ENCODE results near the gene SCARB1. TPM values are rescaled to one million over a fixed set of nuclear protein-coding genes. Genes with fewer than 3 reads are reported as not detected.
A peak's percentile ranks its signal among the peaks of the same experiment; 100 is the strongest.

SCARB1 gene
- total RNA-seq, 1 donor from 2014 or later: 10.0 TPM

DNA sequence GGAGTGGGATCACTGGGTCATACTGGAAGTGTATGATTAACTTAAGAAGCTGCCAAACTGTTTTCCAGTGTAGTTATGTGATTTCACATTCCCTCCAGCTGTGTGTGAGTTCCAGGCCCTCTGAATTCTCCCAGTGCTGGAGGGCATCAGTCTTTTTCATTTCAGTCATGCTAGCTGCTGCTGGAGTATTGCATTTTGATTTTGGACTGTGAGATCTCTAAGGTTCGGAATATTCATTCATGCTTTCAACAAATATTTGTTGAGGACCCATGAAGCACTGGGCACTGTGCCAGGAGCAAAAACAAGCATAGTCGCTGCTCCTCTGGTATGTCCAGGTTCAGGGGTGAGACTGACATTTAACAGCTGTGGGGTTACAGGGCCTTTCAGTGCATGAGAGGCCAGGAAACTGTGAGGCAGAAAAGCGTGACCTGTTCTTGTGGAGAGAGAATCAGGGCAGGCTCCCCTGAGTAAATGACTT is 133.2 kb downstream of the SCARB1 start:
- DNase-seq (ENCODE audit: low read depth): peak; percentile 96

DNA sequence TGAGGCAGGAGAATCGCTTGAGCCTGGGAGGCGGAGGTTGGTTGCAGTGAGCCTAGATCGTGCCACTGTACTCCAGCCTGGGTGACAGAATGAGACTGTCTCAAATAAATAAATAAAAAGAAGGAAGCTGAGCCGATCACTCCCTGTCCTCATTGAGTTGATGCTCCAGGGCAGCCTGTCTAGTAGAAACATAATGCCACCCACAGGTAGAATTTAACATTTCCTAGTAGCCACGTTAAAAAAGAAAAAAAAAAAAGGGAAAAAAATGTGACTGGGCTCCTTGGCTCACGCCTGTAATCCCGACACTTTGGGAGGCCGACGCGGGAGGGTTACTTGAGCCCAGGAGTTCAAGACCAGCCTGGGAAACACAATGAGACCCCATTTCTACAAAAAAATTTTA is 135.7 kb downstream of the SCARB1 start:
- no peak for DNase-seq (ENCODE audit: low read depth)

DNA sequence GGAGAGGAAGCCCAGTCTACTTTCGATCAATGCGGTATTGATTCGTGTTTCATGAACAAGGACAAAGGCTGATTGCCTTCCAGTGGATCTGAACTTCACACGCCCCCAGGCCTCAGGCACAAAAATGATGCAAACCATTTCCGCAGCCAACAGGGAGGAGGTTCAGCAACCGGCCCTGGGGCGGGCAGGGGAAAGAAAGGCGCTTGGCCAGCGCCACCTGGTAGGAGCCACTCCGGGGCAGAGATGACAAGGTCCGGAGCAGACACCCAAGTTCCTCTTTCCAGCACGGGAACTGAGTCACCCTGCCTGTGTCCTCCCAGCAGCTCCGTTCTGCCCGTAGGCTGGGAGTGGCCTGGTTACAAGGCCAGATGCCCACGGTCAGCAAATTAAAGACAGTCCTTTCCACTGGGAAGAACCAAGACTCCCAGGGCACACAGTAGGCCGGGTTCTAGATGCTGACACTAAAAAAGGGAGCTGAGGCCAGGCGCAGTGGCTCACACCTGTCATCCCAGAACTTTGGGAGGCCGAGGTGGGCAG is 136.3 kb downstream of the SCARB1 start:
- no peak for DNase-seq (ENCODE audit: low read depth)

Other genes with a start within 250 kb of the SCARB1 start
- gene UBC, start 50.8 kb upstream of the SCARB1 start, total RNA-seq: 2,164 and 2,732 TPM in 2 replicates
- gene DHX37, start 125.3 kb upstream of the SCARB1 start, total RNA-seq: 16.8 and 23.6 TPM in 2 replicates
- 14.1 TPM in 2 replicates for gene BRI3BP, start 129.8 kb upstream of the SCARB1 start, total RNA-seq
- 43.3 and 61.8 TPM in 2 replicates for gene AACS, start 201.6 kb upstream of the SCARB1 start, total RNA-seq

Data from renal cortical epithelial cell (primary cell).